Activated T-helper 17 cell treated with anti-CD3 and anti-CD28 coated beads, Interleukin-2, amount 50 U/mL, for 72 hours (primary cell): ENCODE data around the gene MRPL4. TPM values are rescaled to one million over a fixed set of nuclear protein-coding genes. Genes with fewer than 3 reads are reported as not detected.
"Not testable (repeated sequence)": the region's sequence is repeated elsewhere in the genome, so short reads cannot be mapped to it uniquely, and the experiment has no call there.

Source experiments
- ATAC-seq: fragments of 150-1000 bp; cut with Tn5 transposase; replicated peaks from 2 replicates; pipeline ENCODE4 v1.10.0; 2021; ENCODE audit warnings: mild to moderate bottlenecking, moderate library complexity
- H3K27ac Mint-ChIP-seq: one replicate; pipeline ENCODE4 v1.8.0; 2022; ENCODE audit warnings: mixed read lengths
- H3K27me3 Mint-ChIP-seq: one replicate; pipeline ENCODE4 v1.8.0; 2022; ENCODE audit warnings: mixed read lengths
- H3K36me3 Mint-ChIP-seq: one replicate; pipeline ENCODE4 v1.8.0; 2022; ENCODE audit warnings: low read depth, mild to moderate bottlenecking, mixed read lengths
- H3K4me1 Mint-ChIP-seq: one replicate; pipeline ENCODE4 v1.8.0; 2022; ENCODE audit warnings: mixed read lengths
- H3K4me3 Mint-ChIP-seq: one replicate; pipeline ENCODE4 v1.8.0; 2022; ENCODE audit warnings: mild to moderate bottlenecking, mixed read lengths
- H3K9me3 Mint-ChIP-seq: one replicate; pipeline ENCODE4 v1.8.0; 2022; ENCODE audit warnings: mixed read lengths
- total RNA-seq, 2 donors: library from RNA; stranded (reverse); gene quantifications; one replicate each; pipeline ENCODE4 v1.2.3, GENCODE V29; 2022

The MRPL4 gene
- total RNA-seq, 2 donors from 2014 or later = 61.1 to 142 TPM

- H3K27me3 Mint-ChIP-seq = no peaks in the 10 kb centered on the region
- peaks cover 25% of the 10 kb centered on the region for H3K36me3 Mint-ChIP-seq
- no peak overlapping the region for H3K27ac Mint-ChIP-seq
- ATAC-seq = no peak
- no peak overlapping the region for H3K4me3 Mint-ChIP-seq
- no peaks in the 10 kb centered on the region for H3K9me3 Mint-ChIP-seq
- H3K4me1 Mint-ChIP-seq = peaks cover 4% of the 10 kb centered on the region
These were observed 27.7 kb upstream of the MRPL4 start for GRCh38 chr19:10224337-10224736.

DNA sequence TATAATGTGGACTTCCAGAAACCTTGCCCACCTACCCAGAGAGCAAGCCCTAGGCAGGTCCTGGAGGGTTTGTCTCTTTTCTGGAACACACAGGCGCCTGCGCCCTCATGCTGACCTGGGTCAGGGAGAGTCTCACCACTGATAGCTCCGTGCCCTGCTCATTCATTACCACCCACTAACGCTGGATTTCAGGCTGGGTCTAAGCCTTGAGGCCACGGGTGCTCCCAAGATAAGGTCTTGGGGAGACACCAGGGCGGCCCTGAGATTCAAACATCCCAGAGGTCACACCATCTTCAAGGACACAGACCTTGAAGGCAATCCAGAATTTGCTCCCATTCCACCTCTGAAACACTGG is 26.0 kb upstream of the MRPL4 start:
- Mint-ChIP-seq H3K27ac (peak overlapping the region; percentile 65), H3K27me3 (no peaks in the 10 kb centered on the region), H3K4me1 (peaks cover 9% of the 10 kb centered on the region), H3K36me3 (peaks cover 25% of the 10 kb centered on the region), H3K4me3 (no peak overlapping the region), H3K9me3 (no peaks in the 10 kb centered on the region)
- no peak for ATAC-seq

DNA sequence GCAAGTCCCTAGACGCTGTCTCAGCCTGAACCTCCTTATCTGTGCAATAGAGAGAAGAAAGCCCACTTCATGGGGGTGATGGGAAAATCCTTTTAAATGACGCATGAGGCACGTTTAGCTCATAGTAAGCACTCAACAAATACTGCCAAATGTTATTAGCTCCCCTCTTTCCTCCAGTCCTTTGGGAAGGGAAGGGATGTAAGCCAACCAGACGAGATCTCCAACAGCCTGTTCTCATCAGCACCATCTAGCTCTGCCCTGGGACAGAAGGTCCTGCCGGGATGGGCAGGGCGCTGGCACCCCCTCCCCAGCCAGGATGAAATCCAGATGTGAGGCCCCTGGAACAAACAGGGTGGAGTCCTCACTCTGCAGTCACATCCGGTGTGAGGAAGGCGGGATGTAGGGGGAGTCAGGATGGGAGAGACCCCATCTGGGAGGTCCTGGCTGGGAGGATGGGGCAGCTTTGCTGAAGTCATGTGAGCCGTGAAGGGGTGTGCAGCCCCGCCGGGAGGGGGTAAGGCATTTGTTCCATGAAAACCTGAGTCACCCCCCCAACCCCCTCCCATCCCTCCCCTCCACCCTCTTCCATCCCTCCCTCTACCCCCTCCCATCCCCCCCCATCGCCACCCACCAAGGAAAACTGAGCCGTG is 25.5 kb upstream of the MRPL4 start:
- Mint-ChIP-seq H3K27ac (peak overlapping the region; percentile 65), H3K27me3 (no peaks in the 10 kb centered on the region)

GRCh38 chr19:10227026-10227971 is 24.7 kb upstream of the MRPL4 start:
- H3K4me1 Mint-ChIP-seq = peaks cover 9% of the 10 kb centered on the region
- no peaks in the 10 kb centered on the region for H3K9me3 Mint-ChIP-seq
- no peaks in the 10 kb centered on the region for H3K27me3 Mint-ChIP-seq
- H3K36me3 Mint-ChIP-seq = peaks cover 20% of the 10 kb centered on the region
- H3K27ac Mint-ChIP-seq = no peak overlapping the region
- no peak overlapping the region for H3K4me3 Mint-ChIP-seq
- ATAC-seq = no peak

More for the DNA sequence above, 25.5 kb upstream of the MRPL4 start:
- no peak overlapping the region for H3K4me3 Mint-ChIP-seq
- H3K9me3 Mint-ChIP-seq = no peaks in the 10 kb centered on the region
- peaks cover 25% of the 10 kb centered on the region for H3K36me3 Mint-ChIP-seq
- ATAC-seq = no peak
- peaks cover 9% of the 10 kb centered on the region for H3K4me1 Mint-ChIP-seq

- H3K4me1 Mint-ChIP-seq = peaks cover 9% of the 10 kb centered on the region
- ATAC-seq = no peak
- H3K36me3 Mint-ChIP-seq = peaks cover 14% of the 10 kb centered on the region
- no peak overlapping the region for H3K4me3 Mint-ChIP-seq
- no peak overlapping the region for H3K27ac Mint-ChIP-seq
- no peaks in the 10 kb centered on the region for H3K27me3 Mint-ChIP-seq
- no peaks in the 10 kb centered on the region for H3K9me3 Mint-ChIP-seq
These were observed 23.6 kb upstream of the MRPL4 start for GRCh38 chr19:10228393-10228792.

- Mint-ChIP-seq H3K4me1 (peaks cover 8% of the 10 kb centered on the region), H3K27ac (no peak overlapping the region), H3K36me3 (peaks cover 9% of the 10 kb centered on the region), H3K4me3 (peak overlapping the region; percentile 85), H3K27me3 (no peaks in the 10 kb centered on the region), H3K9me3 (no peaks in the 10 kb centered on the region)
- no peak for ATAC-seq
These were observed 23.1 kb upstream of the MRPL4 start for GRCh38 chr19:10228920-10229319.

DNA sequence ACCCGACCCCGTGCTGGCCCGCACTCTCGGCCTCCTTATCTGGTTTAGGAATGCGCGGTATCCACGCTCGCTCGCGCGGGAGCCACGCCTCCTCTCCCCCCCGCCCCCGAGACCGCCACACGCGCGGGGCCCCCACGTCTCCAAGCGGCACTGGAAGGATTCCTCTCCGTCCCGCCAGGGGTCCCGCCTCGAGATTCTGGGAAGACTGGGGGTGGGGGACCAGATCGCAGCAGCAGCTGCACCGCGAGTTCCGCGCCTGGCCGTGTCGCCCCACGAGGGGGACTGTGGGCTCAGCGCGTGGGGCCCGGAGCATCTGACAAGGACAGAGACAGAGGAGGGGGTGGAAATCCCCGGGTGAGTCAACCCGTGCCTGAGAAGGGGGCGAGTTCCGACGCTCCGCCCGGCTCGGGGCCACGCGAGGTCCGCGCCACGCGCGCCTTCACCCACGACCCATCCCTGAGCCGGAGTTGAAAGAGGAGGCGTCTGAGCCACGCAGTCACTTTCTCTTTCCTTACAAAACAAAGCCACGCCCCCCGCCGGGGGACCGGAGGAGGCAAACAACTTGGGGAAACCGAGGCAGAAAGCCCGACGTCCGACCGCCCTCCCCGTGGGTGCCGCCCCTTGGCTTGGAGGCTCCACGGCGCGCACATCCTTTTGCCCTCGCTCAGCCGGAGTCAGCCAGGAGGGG is 21.7 kb upstream of the MRPL4 start:
- Mint-ChIP-seq H3K27ac (peak overlapping the region; percentile 54), H3K4me1 (peaks cover 5% of the 10 kb centered on the region)

DNA sequence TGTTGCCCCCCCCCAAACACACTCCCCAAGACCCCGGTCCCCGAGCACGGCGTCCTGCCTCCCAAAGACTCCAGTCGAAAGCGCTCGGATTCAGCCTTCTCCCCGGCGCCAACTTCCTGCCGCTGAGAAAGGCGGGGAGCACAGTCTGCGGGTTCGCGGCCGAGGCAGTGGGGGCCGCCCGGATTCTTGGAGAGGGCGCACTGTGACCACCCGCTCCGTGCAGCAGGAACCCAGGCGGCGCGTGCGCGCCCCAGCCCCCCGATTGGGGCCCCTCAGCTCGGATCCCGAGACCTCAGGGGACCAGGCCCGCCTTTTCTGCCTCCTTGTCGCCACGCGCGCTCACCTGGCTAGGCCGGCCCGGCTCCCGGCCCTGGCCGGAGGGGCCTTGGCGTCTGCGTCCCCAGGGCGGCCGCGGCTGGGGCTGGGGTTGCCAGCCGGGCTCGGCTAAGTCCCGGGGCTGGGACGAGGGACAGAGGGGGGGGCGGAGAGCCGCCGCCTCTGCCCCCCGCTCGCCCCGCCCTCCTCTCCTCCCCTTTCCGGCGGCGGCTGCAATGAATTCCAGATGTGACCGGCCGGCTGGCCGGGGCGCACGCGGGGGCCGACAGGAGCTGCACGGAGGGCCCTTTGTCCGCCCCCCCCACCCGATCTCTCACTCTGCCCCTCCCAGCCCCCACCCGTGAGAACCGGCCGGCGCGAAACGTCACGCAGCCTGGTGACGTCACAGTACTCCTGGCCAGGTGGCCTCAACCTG is 21.0 kb upstream of the MRPL4 start, which contains the start of gene S1PR2:
TSS of gene S1PR2 (minus strand) at position 471 of the 751 bp plus-strand sequence. CDS start 6,426 bp downstream, outside the sequence.
- Mint-ChIP-seq H3K9me3 (no peaks in the 10 kb centered on the region), H3K4me3 (peak within 1 kb of the TSS; percentile 85), H3K4me1 (peaks cover 6% of the 10 kb centered on the region), H3K36me3 (no peaks in the 10 kb centered on the region), H3K27ac (peak within 1 kb of the TSS; percentile 54), H3K27me3 (no peaks in the 10 kb centered on the region)
- peak; percentile 61 for ATAC-seq

More for the DNA sequence above, 21.7 kb upstream of the MRPL4 start:
- no peaks in the 10 kb centered on the region for H3K36me3 Mint-ChIP-seq
- ATAC-seq = peak; percentile 72
- H3K9me3 Mint-ChIP-seq = no peaks in the 10 kb centered on the region
- H3K4me3 Mint-ChIP-seq = peak overlapping the region; percentile 85
- H3K27me3 Mint-ChIP-seq = no peaks in the 10 kb centered on the region

GRCh38 chr19:10231612-10232228 is 20.3 kb upstream of the MRPL4 start:
- no peak for ATAC-seq
- Mint-ChIP-seq H3K36me3 (peaks cover 5% of the 10 kb centered on the region), H3K9me3 (no peaks in the 10 kb centered on the region), H3K27me3 (no peaks in the 10 kb centered on the region), H3K4me3 (peak overlapping the region; percentile 85), H3K4me1 (peaks cover 11% of the 10 kb centered on the region), H3K27ac (peak overlapping the region; percentile 46)

GRCh38 chr19:10233946-10234345 is 18.1 kb upstream of the MRPL4 start:
- H3K27ac Mint-ChIP-seq = no peak overlapping the region

GRCh38 chr19:10235003-10235402 is 17.0 kb upstream of the MRPL4 start:
- Mint-ChIP-seq H3K27me3 (no peaks in the 10 kb centered on the region), H3K9me3 (no peaks in the 10 kb centered on the region), H3K4me1 (peaks cover 9% of the 10 kb centered on the region), H3K4me3 (peak overlapping the region; percentile 93), H3K36me3 (peaks cover 5% of the 10 kb centered on the region), H3K27ac (peak overlapping the region; percentile 38)
- ATAC-seq = no peak

More at GRCh38 chr19:10233946-10234345, 18.1 kb upstream of the MRPL4 start:
- ATAC-seq = no peak
- Mint-ChIP-seq H3K4me1 (peaks cover 14% of the 10 kb centered on the region), H3K36me3 (peaks cover 5% of the 10 kb centered on the region), H3K4me3 (no peak overlapping the region), H3K9me3 (no peaks in the 10 kb centered on the region), H3K27me3 (no peaks in the 10 kb centered on the region)

DNA sequence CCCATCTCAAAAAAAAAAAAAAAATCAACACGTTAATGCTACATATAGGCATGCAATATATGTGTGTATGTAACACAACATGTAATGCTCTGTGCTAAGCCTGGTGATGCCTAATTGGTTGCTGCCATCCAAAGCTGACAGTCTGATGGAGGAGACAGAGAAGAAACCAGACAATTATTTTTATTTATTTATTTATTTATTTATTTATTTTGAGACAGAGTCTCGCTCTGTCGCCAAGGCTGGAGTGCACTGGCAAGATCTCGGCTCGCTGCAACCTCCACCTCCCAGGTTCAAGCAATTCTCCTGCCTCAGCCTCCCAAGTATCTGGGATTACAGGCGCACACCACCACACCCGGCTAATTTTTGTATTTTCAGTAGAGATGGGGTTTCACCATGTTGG is 16.6 kb upstream of the MRPL4 start:
- H3K4me1 Mint-ChIP-seq, H3K27me3 Mint-ChIP-seq, H3K36me3 Mint-ChIP-seq, ATAC-seq, H3K9me3 Mint-ChIP-seq: not testable (repeated sequence)
- H3K4me3 Mint-ChIP-seq = peak overlapping the region; percentile 93
- H3K27ac Mint-ChIP-seq = peak overlapping the region; percentile 95

- Mint-ChIP-seq H3K36me3 (peaks cover 5% of the 10 kb centered on the region), H3K4me1 (peaks cover 9% of the 10 kb centered on the region), H3K27me3 (no peaks in the 10 kb centered on the region), H3K9me3 (no peaks in the 10 kb centered on the region), H3K27ac (no peak overlapping the region), H3K4me3 (peak overlapping the region; percentile 57)
- ATAC-seq = no peak
These were observed 14.3 kb upstream of the MRPL4 start for GRCh38 chr19:10237702-10238101.
